ENCODE measurements around the gene SPATA3. TPM values are rescaled to one million over a fixed set of nuclear protein-coding genes. Genes with fewer than 3 reads are reported as not detected.
"Not testable (repeated sequence)": the region's sequence is repeated elsewhere in the genome, so short reads cannot be mapped to it uniquely, and the experiment has no call there.

SPATA3 gene
- total RNA-seq, 2 experiments from 2014 or later = 0.35 TPM; not detected in 1

- H3K9me3 Mint-ChIP-seq = peaks cover 15% of the 10 kb centered on the region
- H3K4me1 Mint-ChIP-seq = no peaks in the 10 kb centered on the region
- CTCF ChIA-PET = interaction anchor here (1.3 kb wide), 1 partner anchor 50 kb away, joined by 3 read pairs; no protein-coding TSS in a partner anchor
- POLR2A ChIA-PET = no interaction called here
- no peak overlapping the region for H3K4me3 Mint-ChIP-seq
- H3K27me3 Mint-ChIP-seq = peaks cover 39% of the 10 kb centered on the region
- peaks cover 7% of the 10 kb centered on the region for H3K36me3 Mint-ChIP-seq (ENCODE audit: low read depth)
- DNase-seq = no peak
- no peak overlapping the region for H3K27ac Mint-ChIP-seq
Measured at GRCh38 chr2:231003186-231003585, 7.3 kb downstream of the SPATA3 start.

GRCh38 chr2:231004930-231005329 lies 9.0 kb downstream of the SPATA3 start:
- DNase-seq; H3K27ac Mint-ChIP-seq; CTCF ChIA-PET; POLR2A ChIA-PET; H3K36me3 Mint-ChIP-seq (ENCODE audit: low read depth); H3K4me3 Mint-ChIP-seq; H3K4me1 Mint-ChIP-seq: not testable (repeated sequence)
- H3K27me3 Mint-ChIP-seq = peaks cover 25% of the 10 kb centered on the region
- H3K9me3 Mint-ChIP-seq = peaks cover 15% of the 10 kb centered on the region

GRCh38 chr2:231007286-231008098 lies 11.6 kb downstream of the SPATA3 start:
- no peak for DNase-seq
- H3K4me3 Mint-ChIP-seq = no peak overlapping the region
- H3K27ac Mint-ChIP-seq = no peak overlapping the region
- H3K9me3 Mint-ChIP-seq = peaks cover 15% of the 10 kb centered on the region
- peaks cover 20% of the 10 kb centered on the region for H3K27me3 Mint-ChIP-seq
- peaks cover 7% of the 10 kb centered on the region for H3K36me3 Mint-ChIP-seq (ENCODE audit: low read depth)
- ChIA-PET CTCF (interaction anchor here (0.9 to 2.0 kb wide), 2 partner anchors 20 to 105 kb away, joined by 3 to 5 read pairs; no protein-coding TSS in a partner anchor), POLR2A (no interaction called here)
- H3K4me1 Mint-ChIP-seq = no peaks in the 10 kb centered on the region

- ChIA-PET CTCF (no interaction called here), POLR2A (no interaction called here)
- Mint-ChIP-seq H3K4me1 (no peaks in the 10 kb centered on the region), H3K4me3 (no peak overlapping the region), H3K27ac (no peak overlapping the region), H3K36me3 (ENCODE audit: low read depth) (peaks cover 7% of the 10 kb centered on the region), H3K9me3 (peaks cover 15% of the 10 kb centered on the region), H3K27me3 (peaks cover 24% of the 10 kb centered on the region)
- DNase-seq = no peak
Measured at GRCh38 chr2:231008131-231008530, 12.2 kb downstream of the SPATA3 start.

GRCh38 chr2:231009236-231009919 lies 13.5 kb downstream of the SPATA3 start:
- peaks cover 22% of the 10 kb centered on the region for H3K27me3 Mint-ChIP-seq
- no peak for DNase-seq
- no peak overlapping the region for H3K4me3 Mint-ChIP-seq
- no peak overlapping the region for H3K27ac Mint-ChIP-seq
- CTCF ChIA-PET = interaction anchor here (0.6 kb wide), 1 partner anchor 195 kb away, joined by 3 read pairs; no protein-coding TSS in a partner anchor
- H3K36me3 Mint-ChIP-seq (ENCODE audit: low read depth) = peaks cover 7% of the 10 kb centered on the region
- H3K4me1 Mint-ChIP-seq = no peaks in the 10 kb centered on the region
- POLR2A ChIA-PET = no interaction called here
- H3K9me3 Mint-ChIP-seq = peaks cover 11% of the 10 kb centered on the region

GRCh38 chr2:231010201-231010730 lies 14.3 kb downstream of the SPATA3 start:
- no peak overlapping the region for H3K27ac Mint-ChIP-seq
- H3K9me3 Mint-ChIP-seq = peaks cover 4% of the 10 kb centered on the region
- ChIA-PET CTCF (interaction anchor here (0.6 to 1.2 kb wide), 3 partner anchors 43 to 196 kb away, joined by 4 read pairs; no protein-coding TSS in a partner anchor), POLR2A (no interaction called here)
- H3K4me1 Mint-ChIP-seq = no peaks in the 10 kb centered on the region
- H3K36me3 Mint-ChIP-seq (ENCODE audit: low read depth) = peaks cover 3% of the 10 kb centered on the region
- peaks cover 26% of the 10 kb centered on the region for H3K27me3 Mint-ChIP-seq
- no peak overlapping the region for H3K4me3 Mint-ChIP-seq
- no peak for DNase-seq

- Mint-ChIP-seq H3K27ac (no peak overlapping the region), H3K9me3 (no peaks in the 10 kb centered on the region), H3K27me3 (peaks cover 26% of the 10 kb centered on the region), H3K4me3 (no peak overlapping the region), H3K36me3 (ENCODE audit: low read depth) (no peaks in the 10 kb centered on the region), H3K4me1 (no peaks in the 10 kb centered on the region)
- CTCF ChIA-PET = no interaction called here
- no peak for DNase-seq
- POLR2A ChIA-PET = no interaction called here
Measured at GRCh38 chr2:231011526-231011925, 15.6 kb downstream of the SPATA3 start.

GRCh38 chr2:231012463-231012862 lies 16.5 kb downstream of the SPATA3 start:
- no peaks in the 10 kb centered on the region for H3K36me3 Mint-ChIP-seq (ENCODE audit: low read depth)
- no peak overlapping the region for H3K4me3 Mint-ChIP-seq

GRCh38 chr2:231013820-231014219 lies 17.9 kb downstream of the SPATA3 start:
- Mint-ChIP-seq H3K27me3 (peaks cover 39% of the 10 kb centered on the region), H3K4me1 (no peaks in the 10 kb centered on the region), H3K36me3 (ENCODE audit: low read depth) (no peaks in the 10 kb centered on the region), H3K4me3 (no peak overlapping the region), H3K9me3 (no peaks in the 10 kb centered on the region), H3K27ac (no peak overlapping the region)
- POLR2A ChIA-PET = no interaction called here
- no peak for DNase-seq
- CTCF ChIA-PET = interaction anchor here (0.7 kb wide), 1 partner anchor 39 kb away, joined by 4 read pairs; no protein-coding TSS in a partner anchor

More at GRCh38 chr2:231012463-231012862, 16.5 kb downstream of the SPATA3 start:
- CTCF ChIA-PET = no interaction called here
- Mint-ChIP-seq H3K4me1 (no peaks in the 10 kb centered on the region), H3K9me3 (no peaks in the 10 kb centered on the region), H3K27me3 (peaks cover 35% of the 10 kb centered on the region), H3K27ac (no peak overlapping the region)
- DNase-seq = no peak
- POLR2A ChIA-PET = no interaction called here

- ChIA-PET POLR2A (no interaction called here), CTCF (interaction anchor here (1.0 kb wide), 1 partner anchor 28 kb away, joined by 3 read pairs; no protein-coding TSS in a partner anchor)
- no peaks in the 10 kb centered on the region for H3K9me3 Mint-ChIP-seq
- H3K36me3 Mint-ChIP-seq (ENCODE audit: low read depth) = no peaks in the 10 kb centered on the region
- no peak overlapping the region for H3K4me3 Mint-ChIP-seq
- no peaks in the 10 kb centered on the region for H3K4me1 Mint-ChIP-seq
- no peak overlapping the region for H3K27ac Mint-ChIP-seq
- H3K27me3 Mint-ChIP-seq = peaks cover 32% of the 10 kb centered on the region
- DNase-seq = no peak
Measured at GRCh38 chr2:231015478-231015877, 19.6 kb downstream of the SPATA3 start.

GRCh38 chr2:231015926-231016325 lies 20.0 kb downstream of the SPATA3 start:
- no peak for DNase-seq
- ChIA-PET CTCF (interaction anchor here (1.0 to 1.5 kb wide), 2 partner anchors 28 to 37 kb away, joined by 3 read pairs; no protein-coding TSS in a partner anchor), POLR2A (no interaction called here)
- no peak overlapping the region for H3K4me3 Mint-ChIP-seq
- no peaks in the 10 kb centered on the region for H3K9me3 Mint-ChIP-seq
- no peaks in the 10 kb centered on the region for H3K4me1 Mint-ChIP-seq
- no peaks in the 10 kb centered on the region for H3K36me3 Mint-ChIP-seq (ENCODE audit: low read depth)
- H3K27me3 Mint-ChIP-seq = peaks cover 35% of the 10 kb centered on the region
- no peak overlapping the region for H3K27ac Mint-ChIP-seq

GRCh38 chr2:231016566-231017230 lies 20.8 kb downstream of the SPATA3 start:
- no peaks in the 10 kb centered on the region for H3K9me3 Mint-ChIP-seq
- CTCF ChIA-PET = interaction anchor here (1.0 to 1.5 kb wide), 3 partner anchors 10 to 36 kb away, joined by 3 read pairs; no protein-coding TSS in a partner anchor
- no peaks in the 10 kb centered on the region for H3K36me3 Mint-ChIP-seq (ENCODE audit: low read depth)
- no peak for DNase-seq
- no peak overlapping the region for H3K4me3 Mint-ChIP-seq
- H3K27me3 Mint-ChIP-seq = peaks cover 37% of the 10 kb centered on the region
- H3K4me1 Mint-ChIP-seq = no peaks in the 10 kb centered on the region
- POLR2A ChIA-PET = no interaction called here
- H3K27ac Mint-ChIP-seq = no peak overlapping the region

GRCh38 chr2:231017231-231017598 lies 21.3 kb downstream of the SPATA3 start:
- Mint-ChIP-seq H3K4me1 (no peaks in the 10 kb centered on the region), H3K9me3 (no peaks in the 10 kb centered on the region), H3K36me3 (ENCODE audit: low read depth) (no peaks in the 10 kb centered on the region), H3K27ac (no peak overlapping the region), H3K27me3 (peaks cover 36% of the 10 kb centered on the region), H3K4me3 (no peak overlapping the region)
- ChIA-PET CTCF (interaction anchor here (0.6 to 1.5 kb wide), 3 partner anchors 10 to 347 kb away, joined by 3 to 4 read pairs (median 3); no protein-coding TSS in a partner anchor), POLR2A (no interaction called here)
- no peak for DNase-seq
